CD4-positive, alpha-beta T cell treated with Interleukin-6 for 4 hours (primary cell): ENCODE results near the gene COLQ.

Experiments used
- DNase-seq: peaks from one replicate; pipeline ENCODE4 v3.0.0-alpha.2; 2020; ENCODE audit warnings: mixed read lengths

COLQ gene

GRCh38 chr3:15519096-15519495, 2.4 kb downstream of the COLQ start:
- no peak for DNase-seq

- no peak for DNase-seq
Measured at GRCh38 chr3:15514663-15515340, 6.7 kb downstream of the COLQ start.

- DNase-seq: no peak
Measured at GRCh38 chr3:15513810-15514662, 7.5 kb downstream of the COLQ start.

- DNase-seq: no peak
Measured at GRCh38 chr3:15513116-15513515, 8.4 kb downstream of the COLQ start.

- no peak for DNase-seq
Measured at GRCh38 chr3:15512166-15512565, 9.3 kb downstream of the COLQ start.

GRCh38 chr3:15511156-15511555, 10.3 kb downstream of the COLQ start:
- DNase-seq: no peak

- DNase-seq: no peak
Measured at GRCh38 chr3:15510493-15510892, 11.0 kb downstream of the COLQ start.

GRCh38 chr3:15506571-15506970, 14.9 kb downstream of the COLQ start:
- no peak for DNase-seq

GRCh38 chr3:15505479-15506165, 15.9 kb downstream of the COLQ start:
- DNase-seq: no peak

GRCh38 chr3:15502616-15503015, 18.9 kb downstream of the COLQ start:
- DNase-seq: no peak

- no peak for DNase-seq
Measured at GRCh38 chr3:15501126-15501525, 20.4 kb downstream of the COLQ start.

GRCh38 chr3:15500107-15500724, 21.3 kb downstream of the COLQ start:
- DNase-seq: no peak

GRCh38 chr3:15499536-15499935, 22.0 kb downstream of the COLQ start:
- no peak for DNase-seq

GRCh38 chr3:15498431-15499214, 22.9 kb downstream of the COLQ start:
- DNase-seq: no peak

GRCh38 chr3:15497964-15498363, 23.5 kb downstream of the COLQ start:
- no peak for DNase-seq

GRCh38 chr3:15496341-15496664, 25.2 kb downstream of the COLQ start:
- DNase-seq: no peak

- DNase-seq: no peak
Measured at GRCh38 chr3:15495461-15496340, 25.8 kb downstream of the COLQ start.

- no peak for DNase-seq
Measured at GRCh38 chr3:15493436-15493835, 28.1 kb downstream of the COLQ start.

GRCh38 chr3:15492847-15493360, 28.6 kb downstream of the COLQ start:
- no peak for DNase-seq

- DNase-seq: no peak
Measured at GRCh38 chr3:15491143-15491542, 30.4 kb downstream of the COLQ start.

GRCh38 chr3:15490158-15490557, 31.3 kb downstream of the COLQ start:
- no peak for DNase-seq
